ENCODE measurements around the gene MRPL23.

The MRPL23 gene

GRCh38 chr11:1946812-1947484 lies at the start of gene MRPL23:
MRPL23 (plus strand) TSS chr11:1947332; CDS start chr11:1947363, 31 bp downstream.
- DNase-seq, result no peak

GRCh38 chr11:1899090-1899489 lies 48.0 kb upstream of the MRPL23 start:
- DNase-seq, result no peak

GRCh38 chr11:1899686-1900085 lies 47.4 kb upstream of the MRPL23 start:
- no peak for DNase-seq

GRCh38 chr11:1906181-1906580 lies 41.0 kb upstream of the MRPL23 start:
- no peak for DNase-seq

GRCh38 chr11:1906611-1907423 lies 40.3 kb upstream of the MRPL23 start:
- no peak for DNase-seq

DNA sequence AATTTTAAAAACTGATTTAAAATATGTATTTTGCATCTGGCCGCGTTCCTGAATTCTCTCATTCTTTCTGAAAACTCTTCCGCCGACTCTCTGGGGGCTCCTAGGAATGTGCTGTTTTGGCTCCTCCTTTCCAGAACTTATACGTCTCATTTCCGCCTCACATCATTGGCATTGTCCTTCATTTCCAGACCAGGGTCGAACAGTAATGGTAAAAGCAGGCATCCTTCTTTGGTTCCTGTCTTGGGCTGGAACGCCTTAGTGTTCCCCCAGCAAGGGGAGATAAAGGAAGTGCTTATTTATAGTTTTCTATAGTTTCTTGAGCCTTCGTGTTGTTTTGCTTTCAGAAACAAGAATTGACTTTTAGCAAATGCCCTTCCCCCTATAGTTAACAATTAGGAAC lies 38.5 kb upstream of the MRPL23 start:
- no peak for DNase-seq

DNA sequence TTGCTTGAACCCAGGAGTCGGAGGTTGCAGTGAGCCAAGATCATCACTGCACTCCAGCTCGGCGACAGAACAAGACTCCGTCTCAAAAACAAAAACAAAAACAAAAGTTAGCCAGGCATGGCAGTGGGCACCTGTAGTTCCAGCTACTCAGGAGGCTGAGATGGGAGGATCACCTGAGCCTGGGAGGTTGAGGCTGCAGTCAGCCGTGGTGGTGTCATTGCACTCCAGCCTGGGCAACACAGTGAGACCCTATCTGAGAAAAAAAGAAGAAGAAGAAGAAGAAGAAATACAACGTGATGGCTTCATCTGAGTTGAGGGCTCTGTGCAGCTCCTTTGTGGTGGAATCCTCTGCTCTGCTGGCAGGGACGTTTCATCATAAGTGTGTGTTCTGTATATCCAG lies 37.6 kb upstream of the MRPL23 start:
- no peak for DNase-seq

DNA sequence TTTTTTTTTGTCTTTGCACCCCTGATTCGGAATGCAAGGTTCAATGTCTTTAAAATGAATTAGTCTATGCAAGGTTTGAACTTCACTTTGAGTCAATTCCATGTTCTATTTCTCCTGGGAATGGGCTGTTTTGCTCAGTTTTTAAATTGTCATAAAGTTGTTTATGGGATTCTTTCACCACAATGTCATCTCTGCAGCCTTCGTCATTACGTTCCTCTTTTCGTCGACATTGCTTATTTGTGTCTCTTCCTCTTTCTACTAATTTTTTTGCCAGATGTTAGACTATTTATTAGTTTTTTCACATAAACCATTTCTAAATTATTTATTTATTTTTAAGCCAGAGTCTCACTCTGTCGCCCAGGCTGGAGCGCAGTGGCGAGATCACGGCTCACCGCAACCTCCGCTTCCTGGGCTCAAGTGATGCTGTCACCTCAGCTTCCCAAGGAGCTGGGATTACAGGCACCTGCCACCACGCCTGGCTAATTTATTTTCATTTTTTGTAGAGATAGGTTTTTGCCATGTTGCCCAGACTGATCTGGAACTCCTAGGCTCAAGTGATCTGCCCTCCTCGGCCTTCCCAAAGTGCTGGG lies 34.7 kb upstream of the MRPL23 start:
- DNase-seq, result no peak

- DNase-seq, result no peak
These were observed 33.7 kb upstream of the MRPL23 start for GRCh38 chr11:1913271-1914060.

- DNase-seq, result no peak
These were observed 31.4 kb upstream of the MRPL23 start for GRCh38 chr11:1915795-1916131.

GRCh38 chr11:1916132-1916985 lies 30.8 kb upstream of the MRPL23 start:
- DNase-seq, result no peak

DNA sequence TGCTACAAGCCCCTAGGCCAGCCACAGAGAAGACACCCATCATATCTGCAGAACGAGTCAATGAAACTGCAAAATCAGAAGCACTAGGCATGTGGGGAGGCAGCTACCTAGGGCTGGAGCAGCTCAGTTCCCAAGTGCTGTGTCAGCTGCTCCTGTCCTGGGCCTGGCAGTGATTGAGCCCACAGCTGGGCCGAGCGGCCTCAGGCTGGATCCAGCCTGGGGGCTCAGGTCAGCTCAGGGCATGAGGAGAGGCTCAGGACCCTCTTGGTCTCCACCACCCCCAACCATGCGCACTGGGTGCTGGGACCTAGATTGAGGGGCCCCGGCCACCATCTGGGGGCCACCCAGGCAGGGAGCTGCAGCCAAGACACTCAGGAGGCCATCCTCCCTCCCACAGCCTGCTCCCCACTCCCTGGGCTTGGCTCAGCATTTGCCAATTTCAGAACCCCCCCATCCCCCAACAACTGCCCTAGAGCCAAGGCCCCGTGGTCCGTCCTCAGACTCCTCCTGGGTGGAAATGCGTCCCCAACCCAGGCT lies 30.1 kb upstream of the MRPL23 start:
- DNase-seq, result no peak

GRCh38 chr11:1917523-1918435 lies 29.4 kb upstream of the MRPL23 start:
- no peak for DNase-seq

- DNase-seq, result no peak
These were observed 28.5 kb upstream of the MRPL23 start for GRCh38 chr11:1918436-1919315.

GRCh38 chr11:1919391-1920127 lies 27.6 kb upstream of the MRPL23 start, which contains the start of gene TNNT3:
TNNT3 (plus strand) TSS chr11:1919703; CDS start chr11:1922875, 3,172 bp downstream.
- DNase-seq, result no peak

- no peak for DNase-seq
These were observed 26.8 kb upstream of the MRPL23 start for GRCh38 chr11:1920128-1920908.

DNA sequence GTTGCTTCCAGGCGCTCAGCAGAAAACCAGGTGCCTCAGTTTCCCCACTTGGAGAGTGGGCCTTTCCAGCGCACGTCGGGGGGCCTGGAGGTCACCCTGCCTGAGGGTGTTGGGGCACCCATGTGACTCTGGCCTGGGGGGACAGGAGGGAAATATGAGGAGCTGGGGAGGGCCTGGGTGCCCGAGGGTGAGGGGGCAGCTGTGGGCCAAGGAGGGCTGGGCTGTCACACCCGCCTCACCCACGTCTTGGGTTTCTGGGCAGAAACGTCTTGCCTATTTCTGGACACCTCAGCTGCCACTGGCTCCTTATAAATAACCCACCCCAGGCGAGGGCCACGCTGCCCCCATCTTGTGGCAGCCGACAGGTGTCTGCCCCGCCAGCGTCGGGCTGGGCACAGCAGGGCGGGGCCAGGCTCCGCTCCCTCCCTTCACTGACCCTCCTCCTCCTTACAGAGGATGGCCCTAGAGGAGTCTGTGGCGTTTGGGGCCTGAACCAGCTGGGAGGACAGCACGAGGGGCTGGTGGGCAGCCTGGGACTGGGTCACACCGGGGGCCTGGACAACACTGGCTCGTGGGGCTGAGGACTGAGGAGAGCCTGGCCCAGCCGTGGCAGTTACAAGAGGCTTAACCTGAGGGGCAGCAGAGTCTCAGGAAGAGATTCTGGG lies 26.1 kb upstream of the MRPL23 start:
- DNase-seq, result no peak

All from NCI-H2081 treated with DMSO at 0.1 percent for 48 hours (cell line).